ENCODE results near the gene ENKUR.

ENKUR gene, protein sequence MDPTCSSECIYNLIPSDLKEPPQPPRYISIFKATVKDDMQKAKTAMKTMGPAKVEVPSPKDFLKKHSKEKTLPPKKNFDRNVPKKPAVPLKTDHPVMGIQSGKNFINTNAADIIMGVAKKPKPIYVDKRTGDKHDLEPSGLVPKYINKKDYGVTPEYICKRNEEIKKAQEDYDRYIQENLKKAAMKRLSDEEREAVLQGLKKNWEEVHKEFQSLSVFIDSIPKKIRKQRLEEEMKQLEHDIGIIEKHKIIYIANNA

DNA sequence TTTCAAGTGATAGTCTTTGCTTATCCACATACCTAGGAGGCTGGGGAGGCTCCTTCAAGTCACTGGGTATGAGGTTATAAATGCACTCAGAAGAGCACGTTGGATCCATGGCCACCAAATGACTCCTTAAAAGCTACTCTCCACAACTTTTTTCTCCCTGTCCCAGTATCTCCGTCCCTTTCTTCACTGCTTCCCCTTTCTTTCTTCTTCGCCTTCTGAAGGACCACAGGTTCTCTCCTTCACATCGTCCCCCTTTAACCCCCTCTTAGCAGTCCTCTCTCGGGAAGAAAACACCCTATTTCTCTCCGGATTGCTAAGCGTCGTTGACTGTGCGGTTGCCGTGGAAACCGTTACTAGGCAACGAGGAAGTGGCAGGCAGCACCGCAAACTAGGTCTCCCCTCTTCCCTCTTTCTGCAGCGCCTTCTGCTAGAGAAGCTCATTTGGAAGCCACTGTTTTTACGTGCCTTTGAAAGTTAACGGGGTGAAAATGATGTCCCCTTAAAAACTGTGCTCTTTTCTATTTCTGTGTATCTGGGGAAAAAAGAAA is at the start of gene ENKUR:
Gene ENKUR, minus strand, starts transcription at position 331 of the 548 bp plus-strand sequence. Its CDS starts 222 bp downstream, at position 109.
- DNase-seq = peak in 57 of 58 donors; percentile 43 to 96 (median 87)

DNA sequence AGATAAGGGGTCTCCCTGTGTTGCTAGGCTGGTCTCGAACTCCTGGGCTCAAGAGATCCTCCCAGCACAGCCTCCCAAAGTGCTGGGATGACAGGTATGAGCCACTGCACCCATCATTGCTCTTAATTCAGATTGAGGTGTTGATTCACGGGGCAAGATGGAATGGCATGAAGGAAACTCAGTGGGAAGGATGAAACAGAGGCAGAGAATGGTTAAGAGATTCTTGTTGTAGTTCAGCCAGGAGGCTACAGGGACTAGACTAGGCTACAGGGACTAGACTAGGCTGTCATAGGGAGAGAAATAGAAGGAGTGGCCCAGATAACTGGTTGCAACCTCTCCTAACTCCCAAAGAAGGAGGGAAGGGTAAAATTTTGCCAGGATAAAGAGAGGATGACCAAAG is 48.4 kb upstream of the ENKUR start:
- no peak for DNase-seq

DNA sequence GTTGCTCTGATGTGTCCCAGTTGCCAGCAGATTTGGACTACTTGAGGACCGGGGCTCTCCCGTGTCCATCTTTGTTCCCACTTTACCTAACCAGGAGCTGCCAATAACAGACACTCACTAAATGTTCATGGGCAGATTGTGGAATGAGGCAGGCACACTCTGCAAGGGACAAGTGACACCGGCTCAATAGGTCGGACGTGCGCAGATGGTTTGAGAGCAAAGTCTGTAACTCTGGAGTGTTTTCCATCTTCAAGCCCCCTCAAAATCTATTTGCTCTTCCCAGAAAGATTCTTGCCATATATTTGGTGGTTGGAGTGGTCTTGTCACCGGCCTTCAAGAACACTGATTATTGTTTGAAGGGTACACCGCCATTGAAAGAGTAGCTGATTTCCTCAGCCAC is 47.7 kb upstream of the ENKUR start:
- DNase-seq = no peak

DNA sequence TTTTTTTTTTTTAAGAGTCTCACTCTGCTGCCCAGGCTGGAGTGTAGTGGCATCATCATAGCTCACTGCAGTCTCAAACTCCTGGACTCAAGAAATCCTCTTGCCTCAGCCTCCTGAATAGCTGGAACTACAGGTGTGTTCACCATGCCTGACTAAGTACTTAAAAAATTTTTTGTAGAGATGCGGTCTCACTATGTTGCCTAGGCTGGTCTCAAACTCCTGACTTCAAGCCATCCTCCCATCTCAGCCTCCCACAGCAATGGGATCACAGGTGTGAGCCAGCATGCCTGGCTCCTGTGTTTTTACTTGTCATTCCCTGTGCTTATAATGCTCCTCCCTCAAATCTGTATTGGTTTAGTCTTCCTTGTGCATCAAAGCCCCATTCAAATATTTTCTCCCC is 47.2 kb upstream of the ENKUR start:
- DNase-seq = no peak

DNA sequence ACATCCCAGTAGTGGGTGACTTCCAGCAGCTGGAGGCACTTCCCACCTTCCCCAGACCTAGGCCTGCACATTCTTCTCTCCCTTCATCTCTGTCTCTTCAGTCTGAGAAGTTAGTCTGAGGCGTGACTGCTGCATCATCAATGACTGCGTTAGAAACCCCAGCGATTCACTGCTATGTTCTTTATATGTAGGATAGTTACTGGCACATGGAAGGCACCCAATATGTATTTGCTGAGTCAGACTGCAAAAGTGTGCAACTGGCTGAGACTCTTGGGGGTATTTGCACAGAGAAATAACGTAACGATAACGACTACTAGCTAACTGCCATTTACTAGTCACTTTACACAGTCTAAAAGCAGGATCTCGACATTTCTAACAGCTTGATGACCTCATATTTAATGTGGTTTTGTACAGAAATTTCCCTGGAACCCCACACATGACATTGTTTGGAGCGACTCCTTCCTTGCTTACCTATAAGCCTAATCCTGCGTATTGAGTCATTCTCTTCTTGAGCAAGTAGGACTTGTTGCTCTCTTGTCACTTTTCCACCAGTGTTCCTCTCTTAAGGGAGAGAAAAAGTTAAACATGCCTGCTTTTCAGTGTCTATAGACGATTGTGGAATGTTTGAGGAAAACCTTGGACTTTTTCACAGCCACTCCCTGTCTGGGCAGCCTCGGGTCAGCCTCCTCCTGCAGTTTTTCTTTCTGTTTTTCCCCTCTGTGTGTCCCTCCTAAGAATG is 45.9 kb upstream of the ENKUR start:
- no peak for DNase-seq

DNA sequence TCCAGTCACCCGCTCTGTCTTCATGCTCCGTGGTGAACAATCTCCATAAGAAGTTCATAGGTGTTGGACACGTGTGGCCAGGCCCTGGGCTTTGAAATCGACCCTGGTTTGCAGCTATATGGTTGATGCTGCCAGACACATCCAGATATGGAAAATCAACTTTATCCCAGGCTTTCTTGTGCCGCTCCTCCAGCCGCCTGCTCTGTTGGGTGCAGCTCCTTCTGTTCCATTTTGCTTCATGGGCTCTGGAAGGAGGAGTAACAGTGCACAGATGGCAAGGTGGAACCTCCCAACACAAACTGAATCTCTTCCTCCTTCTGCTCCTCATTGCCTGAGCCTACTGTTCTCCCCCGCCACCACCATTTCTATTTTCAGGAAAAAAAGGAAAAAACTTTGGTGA is 45.2 kb upstream of the ENKUR start:
- peak in 8 of 58 donors; percentile 2 to 60 (median 28) for DNase-seq

DNA sequence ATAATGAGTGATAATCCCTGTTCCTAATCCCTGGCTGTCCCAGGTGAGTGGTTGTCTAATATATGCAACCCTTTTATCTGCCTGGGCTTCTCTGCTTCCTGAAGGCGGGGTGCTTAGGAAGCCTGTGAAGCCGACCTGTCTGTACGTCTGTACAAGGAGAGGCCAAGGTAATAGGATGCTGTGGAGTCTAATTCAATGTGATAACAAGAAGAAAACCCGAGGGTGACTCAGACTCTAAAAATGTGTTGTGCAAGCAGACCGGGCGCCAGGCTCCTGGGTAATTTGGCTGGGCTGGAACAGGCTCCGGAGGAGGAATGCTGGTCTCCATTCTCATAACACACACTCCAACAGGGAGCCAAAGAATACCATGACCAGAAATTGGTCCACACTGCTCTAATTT is 44.0 kb upstream of the ENKUR start:
- peak in 8 of 58 donors; percentile 2 to 32 (median 18) for DNase-seq

DNA sequence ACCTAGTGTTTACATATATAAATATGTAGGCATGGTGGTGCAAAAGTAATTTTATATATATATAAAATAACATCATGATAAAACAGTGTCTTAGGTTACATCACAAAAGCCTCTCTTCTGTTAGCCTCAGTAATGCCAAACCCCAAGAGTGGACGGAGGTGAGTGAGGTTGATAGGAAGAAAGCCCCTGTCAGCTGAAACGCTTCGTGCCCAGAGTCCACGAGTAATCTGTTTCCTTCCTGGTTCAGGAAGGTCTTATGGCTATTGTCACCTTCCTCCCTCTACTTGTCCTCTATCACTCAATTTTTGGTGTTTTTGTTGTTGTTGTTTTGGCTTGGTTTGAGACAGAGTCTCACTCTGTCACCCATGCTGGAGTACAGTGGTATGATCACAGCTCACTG is 41.9 kb upstream of the ENKUR start:
- DNase-seq = no peak

DNA sequence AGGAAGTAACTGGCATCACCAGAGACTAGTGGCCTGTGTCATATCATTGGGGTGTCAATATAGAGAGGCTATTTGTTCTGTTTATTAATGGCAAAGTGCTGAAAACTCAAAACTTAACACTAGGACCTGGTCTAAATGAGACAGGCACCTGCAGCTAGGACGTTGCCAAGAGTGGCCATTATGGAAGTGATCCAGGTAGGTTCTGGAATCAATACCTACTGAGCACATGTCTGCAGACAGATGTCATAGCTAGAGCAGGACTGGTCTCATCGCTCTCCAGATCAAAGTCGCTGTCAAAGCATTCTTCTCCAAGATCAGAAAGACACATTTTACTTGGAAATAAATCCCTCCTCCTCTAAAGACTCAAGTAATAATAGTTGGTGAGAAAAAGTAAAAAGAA is 40.8 kb upstream of the ENKUR start:
- no peak for DNase-seq

DNA sequence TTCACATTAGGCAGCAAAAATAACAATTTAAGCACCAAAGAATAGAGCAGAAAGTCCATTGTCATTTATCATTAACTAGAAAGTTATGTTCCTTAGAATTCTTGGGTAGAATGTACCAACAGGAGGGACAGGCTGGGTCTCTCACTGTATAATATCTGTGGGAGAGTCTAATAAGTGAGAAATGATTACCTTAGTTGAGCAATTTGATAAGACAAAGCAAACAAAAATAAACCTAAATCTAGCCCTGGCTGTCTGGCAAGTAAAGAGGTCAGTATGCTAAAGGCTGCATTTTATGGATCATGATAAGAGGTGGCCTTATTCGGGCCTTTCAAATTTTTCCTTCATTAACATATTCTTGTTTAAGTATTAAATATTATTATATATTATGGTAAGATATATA is 36.1 kb upstream of the ENKUR start:
- no peak for DNase-seq

DNA sequence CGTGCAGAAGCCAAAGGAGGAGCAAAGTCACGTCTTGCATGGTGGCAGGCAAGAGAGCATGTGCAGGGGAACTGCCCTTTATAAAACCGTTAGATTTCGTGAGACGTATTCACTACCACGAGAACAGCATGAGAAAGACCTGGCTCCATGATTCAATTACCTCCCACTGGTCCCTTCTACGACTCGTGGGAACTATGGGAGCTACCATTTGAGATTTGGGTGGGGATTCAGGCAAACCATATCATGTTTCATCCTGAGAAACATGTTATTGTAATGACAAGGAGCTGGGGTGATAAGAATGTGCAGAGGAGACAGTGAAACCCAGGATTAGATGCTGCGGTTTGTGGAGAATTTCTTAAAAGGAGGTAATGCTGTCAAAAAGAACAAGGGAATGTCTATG is 34.4 kb upstream of the ENKUR start:
- no peak for DNase-seq

DNA sequence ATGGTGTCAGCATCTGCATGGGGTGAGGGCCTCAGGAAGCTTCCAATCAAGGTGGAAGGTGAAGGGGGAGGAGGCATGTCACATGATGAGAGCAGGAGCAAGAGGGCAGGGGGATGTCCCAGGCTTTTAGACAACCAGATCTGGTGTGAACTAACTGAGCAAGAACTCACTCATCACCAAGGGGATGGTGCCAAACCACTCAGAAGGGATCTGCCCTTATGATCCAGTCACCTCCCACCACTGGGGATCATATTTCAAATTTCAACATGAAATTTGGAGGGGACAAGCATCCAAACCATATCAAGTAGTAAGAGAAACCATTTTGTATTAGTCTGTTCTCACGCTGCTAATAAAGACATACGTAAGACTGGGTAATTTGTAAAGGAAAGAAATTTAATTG is 34.0 kb upstream of the ENKUR start:
- DNase-seq = no peak

DNA sequence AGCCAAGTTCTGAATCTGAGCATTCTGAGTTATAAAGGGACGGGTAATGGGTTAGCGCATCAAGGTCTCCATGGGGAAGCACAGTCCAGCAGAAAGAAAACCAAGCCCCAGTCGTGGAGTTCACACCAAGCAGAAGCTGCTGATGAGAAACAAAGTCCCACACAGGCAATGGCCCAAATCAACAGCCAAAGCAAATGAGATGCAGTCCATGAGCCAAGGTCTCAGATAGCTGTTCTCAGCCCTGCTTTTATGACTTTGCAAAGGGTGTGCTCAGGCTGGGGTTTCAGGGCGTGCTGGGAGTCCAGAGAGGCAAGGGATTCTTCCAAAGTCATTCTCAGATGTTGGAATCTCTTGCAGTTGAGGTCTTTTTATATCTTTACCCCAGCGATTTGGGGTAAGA is 32.5 kb upstream of the ENKUR start:
- peak in 3 of 58 donors; percentile 3 to 15 (median 10) for DNase-seq

DNA sequence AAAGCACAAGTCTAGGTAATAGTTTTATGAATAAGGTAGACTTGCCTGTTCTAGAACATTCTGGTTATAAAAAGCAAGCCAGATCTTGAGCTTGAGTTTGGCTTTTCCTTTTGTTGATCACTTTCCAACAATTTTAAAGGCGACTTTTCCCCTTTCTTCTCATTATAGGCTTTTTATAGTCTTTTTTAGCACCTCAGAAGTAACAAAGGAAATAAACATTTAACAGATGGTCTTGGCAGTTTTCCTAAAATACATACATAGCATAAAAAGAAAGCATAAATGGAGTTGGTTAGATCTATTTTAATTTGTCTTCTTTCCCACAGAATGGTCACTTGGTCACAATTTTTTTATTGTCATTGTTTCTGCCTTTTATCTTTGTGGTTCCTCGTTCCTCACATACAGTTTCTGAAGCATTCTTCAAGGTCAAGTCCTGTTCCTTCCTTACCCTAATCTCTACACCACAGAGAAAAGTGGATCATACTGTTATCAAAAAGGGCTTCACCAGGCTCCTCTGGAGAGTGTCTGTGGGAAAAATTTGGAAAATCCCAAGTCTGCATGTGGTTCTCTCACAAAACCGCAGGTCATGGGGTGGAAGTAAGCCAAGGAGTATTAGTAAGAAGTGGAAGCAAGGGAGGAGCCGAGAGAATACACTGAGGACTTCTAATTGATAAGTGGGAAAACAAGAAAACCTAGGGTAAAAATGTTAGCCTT is 31.8 kb upstream of the ENKUR start:
- DNase-seq = no peak

DNA sequence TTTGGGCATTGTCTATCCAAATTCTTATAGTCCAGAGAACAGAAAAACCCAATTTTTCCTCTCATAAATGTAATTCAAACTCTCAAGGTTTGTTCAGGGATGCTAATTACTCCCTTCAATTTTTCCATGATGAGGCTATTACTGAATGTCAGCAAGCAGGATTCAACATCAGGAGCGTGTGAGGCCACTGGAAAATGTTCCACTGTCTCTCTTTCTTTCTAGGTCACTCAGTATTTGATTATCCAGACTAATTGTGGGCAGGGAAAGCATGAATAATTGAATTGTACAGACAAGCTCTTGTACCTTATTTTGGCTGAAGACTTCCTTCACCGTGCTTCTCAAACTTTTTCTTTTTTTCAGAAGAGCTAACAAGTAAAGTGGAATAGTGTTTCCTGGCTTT is 31.1 kb upstream of the ENKUR start:
- no peak for DNase-seq

DNA sequence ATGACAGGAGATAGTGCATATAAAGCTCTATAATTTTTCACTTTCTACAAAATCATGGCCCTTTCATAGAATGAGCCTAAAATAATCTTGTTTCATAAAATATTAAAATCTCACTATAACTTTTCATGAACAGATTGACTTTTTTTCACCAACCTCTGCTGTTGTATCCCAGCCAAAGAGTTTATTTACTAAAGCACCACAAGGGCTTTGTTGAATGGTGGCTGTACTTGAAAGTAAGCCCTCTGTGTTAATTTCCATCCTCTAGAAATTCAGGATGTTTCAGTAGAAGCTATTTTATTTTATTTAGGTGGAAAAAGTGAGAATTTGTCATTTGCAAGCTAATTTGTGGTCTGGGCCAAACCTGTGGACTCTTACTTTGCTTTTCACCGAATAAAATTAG is 30.7 kb upstream of the ENKUR start:
- DNase-seq = no peak

DNA sequence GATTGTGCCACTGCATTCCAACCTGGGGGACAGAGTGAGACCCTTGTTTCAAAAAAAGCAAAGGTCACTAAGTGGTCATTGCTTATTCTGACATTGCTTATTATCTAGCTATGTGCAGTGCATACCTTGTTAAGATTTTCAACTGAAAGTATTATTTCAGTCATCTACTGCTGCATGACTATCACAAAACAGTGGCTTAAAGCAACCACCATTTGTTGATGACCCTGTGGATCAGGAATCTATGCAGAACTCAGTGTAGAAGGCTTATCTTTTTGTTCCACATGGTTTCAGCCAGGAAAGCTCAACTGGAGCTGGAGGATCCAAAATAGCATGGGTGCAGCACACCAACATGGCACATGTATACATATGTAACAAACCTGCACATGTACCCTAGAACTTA is 23.6 kb upstream of the ENKUR start:
- no peak for DNase-seq

DNA sequence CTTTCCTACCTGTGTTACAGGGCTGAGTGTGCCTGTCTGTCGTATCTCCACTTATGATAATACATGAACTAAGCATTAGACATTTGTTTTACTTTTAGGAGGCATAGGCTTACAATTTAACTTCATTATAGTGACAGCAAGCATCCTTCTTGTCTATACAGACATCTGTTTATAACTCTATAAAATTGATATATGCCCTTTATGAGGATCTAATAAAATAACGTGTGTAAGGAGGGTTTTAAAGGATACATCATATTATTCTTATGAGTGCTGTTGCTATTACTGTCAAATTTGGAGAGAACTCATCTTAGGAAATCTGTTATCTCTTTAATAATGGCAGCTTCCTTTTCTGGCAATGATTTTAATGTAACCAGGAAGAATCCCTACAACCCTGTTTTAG is 22.4 kb upstream of the ENKUR start:
- no peak for DNase-seq

DNA sequence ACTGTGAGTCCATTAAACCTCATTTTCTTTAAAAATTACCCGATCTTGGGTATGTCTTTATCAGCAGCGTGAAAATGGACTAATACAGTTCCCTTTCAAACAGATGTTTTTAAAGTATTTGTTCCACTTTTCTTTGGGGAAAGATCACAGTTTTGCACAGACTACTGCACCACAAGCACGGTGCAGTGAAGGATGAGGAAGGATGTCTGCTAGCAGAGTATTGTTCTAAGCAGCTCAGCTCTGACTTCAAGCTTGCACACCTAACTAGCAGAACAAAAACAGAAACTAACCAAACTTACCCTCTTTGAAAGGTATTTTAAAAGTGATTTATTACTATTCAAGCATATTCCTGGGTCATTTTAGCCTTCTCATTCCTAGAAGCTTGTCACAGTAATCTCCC is 20.4 kb upstream of the ENKUR start:
- no peak for DNase-seq

DNA sequence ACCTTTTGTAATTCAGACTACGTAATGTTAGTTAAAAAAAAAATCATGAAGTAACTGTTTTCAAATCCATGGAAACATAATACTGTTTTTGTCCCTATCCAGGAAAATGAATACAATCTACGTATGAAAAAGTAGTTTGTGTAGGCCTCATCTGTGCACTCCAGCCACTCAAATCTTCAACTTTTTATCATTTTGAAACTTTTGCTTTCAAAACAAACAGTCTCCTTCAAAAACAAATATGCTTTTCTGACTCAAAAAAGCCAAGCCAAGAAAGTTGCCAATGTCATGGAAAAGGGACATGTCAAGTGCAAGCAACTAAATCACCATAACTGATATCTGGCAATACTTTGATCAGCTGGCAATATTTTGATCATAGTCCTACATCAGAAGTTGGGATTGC is 13.6 kb upstream of the ENKUR start:
- no peak for DNase-seq

DNA sequence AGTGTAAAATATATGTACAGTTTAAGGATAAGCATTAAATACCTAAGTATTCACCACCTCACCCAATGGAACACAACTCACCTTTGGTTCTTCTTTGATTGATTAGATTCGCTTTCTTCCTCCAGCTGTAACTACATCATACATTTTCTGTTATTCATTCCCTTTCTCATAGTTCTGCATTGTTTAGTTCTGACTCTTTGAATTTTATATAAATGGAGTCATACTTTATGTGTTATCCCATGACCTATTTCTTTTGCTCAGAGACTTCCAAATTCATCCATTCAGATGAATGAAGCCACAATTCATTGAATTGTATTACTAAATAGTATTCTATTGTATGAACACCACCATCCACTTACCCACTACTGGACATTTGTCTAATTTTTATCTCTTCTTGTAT is 12.8 kb upstream of the ENKUR start:
- DNase-seq = no peak

DNA sequence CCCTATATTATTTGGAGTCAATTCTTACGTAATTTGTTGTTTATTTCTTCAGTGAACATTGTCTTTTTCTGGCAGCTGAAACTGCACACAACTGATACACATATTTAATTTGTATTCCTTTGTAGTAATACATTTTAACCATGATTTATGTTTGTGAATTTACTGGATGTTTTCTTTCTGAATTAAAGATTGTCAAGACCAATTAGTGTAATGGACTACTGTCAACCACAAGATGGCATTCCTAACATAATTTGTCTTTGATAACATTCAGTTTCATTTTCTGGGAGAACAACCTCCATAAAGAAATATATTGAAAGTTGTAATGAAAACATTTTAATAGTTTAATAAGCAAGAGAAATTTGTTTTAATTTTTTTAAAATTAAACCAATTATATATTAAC is 10.5 kb upstream of the ENKUR start:
- DNase-seq = peak in 1 of 58 donors; percentile 4
